Measurements from ENCODE around the gene IFT43.

The IFT43 gene

DNA sequence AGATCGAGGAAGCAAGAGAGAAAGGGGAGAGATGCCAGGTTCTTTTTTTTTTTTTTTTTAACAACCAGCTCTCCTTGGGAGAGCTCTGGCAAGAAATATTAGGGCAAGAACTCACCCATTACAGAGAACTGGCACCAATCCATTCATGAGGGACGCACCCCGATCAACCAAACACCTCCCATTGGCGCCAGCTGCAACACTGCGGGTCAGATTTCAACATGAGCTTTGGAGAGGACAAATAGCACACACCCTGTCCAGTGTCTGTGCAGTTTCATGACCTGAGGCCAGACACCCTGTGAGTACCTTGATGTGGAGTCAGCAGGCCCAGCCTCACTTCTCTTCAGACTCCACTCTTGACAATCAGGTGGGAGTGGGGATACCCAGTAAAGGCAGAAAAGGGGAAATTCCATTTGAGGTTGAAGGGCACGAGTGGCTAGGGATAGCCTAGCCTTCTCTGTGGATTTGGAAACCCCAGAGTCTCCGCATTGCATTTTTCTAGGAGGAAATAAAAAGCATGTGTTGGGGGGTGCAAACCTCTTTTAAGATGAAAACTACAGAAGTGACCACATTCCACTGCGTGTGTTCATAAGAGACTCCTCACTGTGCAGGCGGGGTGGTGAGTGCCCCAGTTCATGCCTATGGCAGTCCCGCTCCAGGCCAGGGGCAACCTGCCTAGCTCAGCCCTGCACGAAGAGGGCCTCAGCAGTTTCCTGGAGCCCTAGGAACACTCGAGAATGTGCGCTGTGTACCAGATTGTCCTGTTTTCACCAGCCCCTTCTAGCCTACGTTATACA lies 123.7 kb downstream of the IFT43 start:
- DNase-seq = no peak

DNA sequence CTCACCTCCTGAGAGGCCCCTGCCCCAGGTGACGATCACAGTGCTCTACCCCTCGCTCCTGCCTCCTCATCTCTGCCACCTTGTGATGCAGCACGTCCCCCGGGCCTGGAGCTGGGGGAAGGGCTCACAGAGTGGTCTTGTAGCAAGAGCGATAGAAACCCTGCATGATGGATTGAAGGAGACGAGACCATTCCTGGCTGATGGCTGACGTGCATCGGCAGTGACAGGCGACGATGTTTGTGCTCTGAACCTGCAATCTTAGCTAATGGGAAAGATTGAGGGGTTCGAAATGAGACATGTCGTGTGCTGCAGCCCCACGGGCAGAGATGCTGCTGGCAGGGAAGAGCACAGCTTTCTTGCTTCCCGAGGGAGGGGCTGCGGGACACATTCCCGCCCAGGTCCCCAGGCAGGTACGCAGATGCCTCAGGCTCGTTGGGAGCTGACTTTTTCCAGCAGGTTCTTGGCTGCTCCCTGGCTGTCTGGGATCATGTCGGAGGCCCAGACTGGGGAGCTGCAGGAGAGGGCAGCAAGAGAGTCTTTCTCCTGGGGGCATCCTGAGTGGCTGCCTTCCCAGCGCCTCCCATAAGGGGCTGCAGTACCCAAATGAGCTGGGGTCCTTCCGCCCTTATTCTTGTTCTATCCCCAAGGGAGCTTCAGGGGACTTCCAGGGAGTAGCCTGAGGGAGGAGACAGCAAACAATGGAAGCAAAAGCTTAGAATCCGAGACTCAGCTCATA lies 127.5 kb downstream of the IFT43 start:
- DNase-seq = no peak

DNA sequence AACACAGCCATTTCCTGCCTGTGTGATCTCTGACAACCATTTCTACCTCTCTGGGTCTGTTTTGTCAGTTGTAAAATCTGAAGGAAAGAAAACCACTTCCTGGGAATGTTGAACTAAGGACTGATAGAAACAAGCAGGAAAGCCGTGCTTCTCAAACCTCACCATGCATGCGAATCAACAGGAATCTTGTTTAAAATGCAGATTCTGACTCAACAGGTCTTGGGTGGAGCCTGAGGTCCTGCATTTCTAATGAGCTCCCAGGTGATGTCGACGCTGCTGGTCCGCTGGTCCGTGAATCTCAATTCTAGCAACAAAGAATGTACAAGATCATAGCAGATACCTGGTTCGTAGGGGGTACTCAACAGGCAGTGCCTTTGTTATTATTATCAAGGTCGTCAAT lies 128.1 kb downstream of the IFT43 start:
- DNase-seq = no peak

DNA sequence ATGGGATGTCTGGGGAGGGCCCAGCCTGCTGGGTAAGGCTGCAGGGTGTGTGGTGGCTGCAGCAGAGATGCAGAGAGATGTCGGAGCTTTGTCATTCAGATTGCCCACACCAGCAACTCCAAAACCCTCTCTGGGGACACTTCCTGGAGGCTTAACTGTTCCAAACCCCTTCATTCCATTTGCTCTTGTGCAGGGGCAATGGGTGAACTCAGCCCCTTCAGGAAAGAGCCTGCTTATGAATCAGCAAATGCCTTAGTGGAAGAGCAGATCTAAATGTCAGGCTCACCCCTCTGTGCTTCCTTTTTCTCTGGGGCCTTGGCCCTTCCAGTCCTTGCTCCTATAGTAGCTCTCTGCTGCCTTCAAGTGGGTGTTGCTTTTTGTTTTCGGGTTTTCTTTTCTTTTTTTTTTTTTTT lies 129.5 kb downstream of the IFT43 start:
- no peak for DNase-seq

DNA sequence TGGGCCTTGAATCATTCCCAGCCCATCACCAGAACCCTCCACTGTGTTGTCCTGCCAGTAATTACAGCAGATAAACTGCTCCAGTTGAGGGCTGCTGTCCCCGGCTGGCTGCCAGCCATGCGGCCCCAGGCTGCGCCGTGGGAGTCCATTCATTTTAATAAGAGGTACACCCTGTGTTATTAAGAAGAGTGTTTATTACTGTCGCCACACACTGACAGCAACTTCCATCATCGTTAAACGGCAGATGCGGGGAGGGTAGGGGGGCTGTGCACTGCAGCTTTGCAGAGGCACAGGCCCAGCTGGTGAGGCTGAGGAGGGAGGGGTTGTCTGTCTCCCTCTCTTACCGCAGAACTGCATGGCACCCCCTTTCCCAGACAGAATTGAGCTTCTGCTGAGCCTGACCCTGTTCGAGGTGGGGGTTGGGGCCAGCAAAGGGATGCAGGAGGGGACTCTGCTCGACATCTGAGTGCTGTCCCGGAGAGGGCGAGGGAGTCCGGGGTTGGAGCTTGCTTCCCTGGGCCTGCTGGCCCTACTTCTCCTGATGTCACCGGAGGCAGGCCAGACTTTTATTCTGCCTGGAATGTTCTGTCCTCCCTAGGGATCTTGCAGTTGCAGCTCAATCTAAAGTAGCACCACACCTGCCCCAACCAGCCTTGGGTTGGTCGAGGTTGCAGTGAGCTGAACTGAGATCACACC lies 132.4 kb downstream of the IFT43 start:
- no peak for DNase-seq

DNA sequence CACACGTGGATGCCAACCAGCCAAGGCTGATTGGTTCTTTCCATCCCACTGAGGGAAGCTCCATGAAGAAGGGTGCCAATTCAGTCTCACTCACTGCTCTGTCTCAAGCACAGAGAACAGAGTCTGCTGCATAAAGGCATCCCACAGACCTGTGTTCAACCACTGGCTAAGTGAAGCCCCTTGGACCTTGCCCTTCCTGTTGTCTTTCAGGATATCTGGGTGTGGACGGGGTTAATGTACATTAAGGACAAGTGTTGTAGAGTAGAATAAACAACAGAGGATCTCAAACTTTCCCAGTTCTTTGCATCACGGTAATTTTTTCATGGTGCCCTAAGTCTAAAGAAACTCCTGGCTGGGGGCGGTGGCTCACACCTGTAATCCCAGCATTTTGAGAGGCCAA lies 133.0 kb downstream of the IFT43 start:
- DNase-seq = no peak

DNA sequence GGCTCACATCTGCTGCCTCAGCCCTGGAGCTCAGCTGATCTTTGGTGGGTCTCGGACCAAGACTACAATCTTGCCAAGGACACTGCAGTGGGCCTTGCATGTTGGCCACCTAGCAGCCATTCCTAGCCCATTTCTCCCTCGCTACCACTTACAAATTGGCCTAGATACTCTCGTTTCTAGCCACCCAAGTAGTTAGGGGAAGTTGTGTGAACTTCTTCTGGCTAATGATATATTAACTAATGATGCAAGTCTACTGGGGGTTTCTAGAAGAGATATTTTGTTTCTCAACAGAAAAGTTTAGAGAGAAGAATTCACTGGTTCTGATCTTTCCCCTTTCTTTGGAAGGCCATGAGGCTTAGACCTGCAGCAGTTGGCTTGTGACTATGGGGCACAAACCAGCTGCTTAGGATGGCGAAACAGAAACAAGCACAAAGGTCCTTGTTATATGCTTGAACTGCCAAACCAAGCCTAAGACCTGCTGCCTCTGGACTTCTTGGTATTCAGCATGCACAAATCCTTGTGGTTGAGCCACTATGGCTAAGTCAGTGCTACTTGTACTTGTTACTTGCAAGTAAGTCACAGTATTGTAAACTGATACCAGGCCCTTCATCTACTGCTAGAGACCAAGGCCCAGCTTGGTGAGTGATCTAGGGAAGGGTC lies 135.7 kb downstream of the IFT43 start:
- DNase-seq = no peak

DNA sequence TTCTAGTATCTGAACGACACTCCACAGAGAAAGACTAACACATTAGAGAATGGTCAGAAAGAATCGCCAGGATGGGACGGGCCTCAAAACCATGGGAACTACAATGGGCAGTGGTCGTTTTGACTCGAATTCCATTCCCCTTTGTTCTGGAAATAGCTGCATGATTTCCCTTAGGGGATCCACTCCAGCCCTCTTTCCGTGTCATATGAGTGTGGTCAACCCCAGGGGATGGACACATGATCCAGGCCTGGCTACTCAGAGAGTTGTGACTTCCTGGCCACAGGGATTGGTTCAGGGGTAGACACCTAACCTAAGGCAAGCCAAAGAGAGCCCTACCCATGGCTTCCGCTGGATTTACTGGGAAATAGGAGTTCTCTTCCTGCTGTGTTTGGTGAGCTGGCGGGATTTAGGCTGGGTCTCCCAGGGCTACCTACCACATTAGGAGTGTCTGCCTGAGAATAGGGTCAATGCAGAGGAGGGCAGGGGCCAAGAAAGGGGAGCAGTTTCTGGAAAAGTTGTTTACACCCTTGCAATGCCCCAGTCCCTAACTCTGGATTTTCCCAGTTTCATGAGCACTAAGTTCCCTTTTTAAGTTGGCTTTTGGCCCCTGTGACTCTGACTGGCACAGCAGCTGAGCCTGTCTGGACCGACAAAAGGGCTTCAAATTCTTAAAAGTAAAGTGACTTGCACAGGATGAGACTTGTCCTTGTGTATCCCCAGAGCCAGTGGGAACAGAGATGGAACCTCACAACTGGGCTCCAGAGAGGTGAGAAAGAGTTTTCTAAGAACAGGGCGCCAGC lies 138.1 kb downstream of the IFT43 start:
- no peak for DNase-seq

DNA sequence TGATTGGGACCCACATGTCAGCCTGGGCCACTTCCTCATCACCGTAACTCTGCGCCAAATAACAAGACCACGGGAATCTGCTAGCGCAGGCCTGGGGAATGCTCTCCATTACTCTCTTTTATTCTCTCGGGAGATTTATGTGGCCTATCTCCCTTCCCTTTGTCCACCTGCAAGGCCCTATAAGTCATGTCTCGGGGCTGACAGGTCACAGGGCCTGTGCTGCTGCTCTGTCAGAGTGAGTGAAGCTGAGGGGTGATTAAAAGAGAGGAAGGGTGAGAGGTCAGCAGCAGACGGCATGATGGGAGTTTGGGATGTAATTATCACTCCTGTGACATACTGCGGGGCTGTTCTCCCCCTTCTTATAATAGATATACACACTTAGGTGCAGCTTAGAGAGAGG lies 139.9 kb downstream of the IFT43 start:
- DNase-seq = no peak

DNA sequence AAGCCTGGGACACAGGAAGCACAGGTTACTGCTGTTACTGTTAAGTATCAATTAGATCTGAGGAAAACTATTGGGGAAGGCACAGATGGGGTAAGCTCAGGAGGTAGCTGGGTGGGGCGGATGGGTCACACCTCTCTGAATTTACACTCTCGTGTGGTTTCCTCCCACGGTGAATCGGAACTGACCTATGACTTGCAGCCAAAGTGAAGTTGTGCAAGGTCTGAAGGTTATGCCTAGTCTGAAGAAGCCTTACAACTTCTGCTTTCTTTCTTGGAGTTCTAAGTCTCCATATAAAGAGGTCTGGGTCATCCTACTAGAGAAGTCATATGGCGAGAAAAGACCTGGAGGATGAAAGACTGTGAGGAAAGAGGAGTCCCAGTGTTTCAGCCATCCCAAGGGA lies 140.5 kb downstream of the IFT43 start:
- no peak for DNase-seq

DNA sequence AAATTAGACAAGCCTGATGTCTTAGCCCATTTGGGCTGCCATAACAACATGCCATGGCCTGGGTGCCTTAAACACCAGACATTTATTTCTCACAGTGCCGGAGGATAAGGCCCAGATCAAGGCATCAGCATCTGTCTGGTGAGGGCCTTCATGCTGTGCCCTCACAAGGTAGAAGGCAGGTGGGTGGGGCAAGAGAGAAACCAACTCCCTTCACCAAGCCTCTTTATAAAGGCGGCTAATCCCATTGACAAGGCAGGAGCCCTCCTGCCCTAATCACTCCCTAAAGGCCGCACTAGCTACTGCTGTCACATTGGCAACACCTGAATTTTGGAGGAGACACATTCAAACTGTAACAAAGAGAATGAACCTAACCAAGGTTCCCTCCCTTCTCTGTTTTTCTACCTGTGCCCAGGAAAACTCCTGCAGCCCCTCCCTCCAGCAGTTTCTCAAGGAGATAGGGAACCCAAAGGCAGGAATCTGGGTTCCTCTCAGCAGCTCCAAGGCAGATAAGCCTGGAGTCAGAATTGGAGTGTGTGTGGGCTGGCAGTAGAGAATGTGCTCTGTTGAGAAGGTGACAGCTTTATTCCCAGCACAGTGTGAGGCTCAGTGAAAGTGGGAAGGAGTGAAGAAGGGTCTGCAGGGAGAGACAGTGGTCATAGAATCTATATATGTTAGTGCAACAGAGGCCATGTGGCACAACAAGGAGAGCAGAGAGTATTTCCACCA lies 144.5 kb downstream of the IFT43 start:
- no peak for DNase-seq

DNA sequence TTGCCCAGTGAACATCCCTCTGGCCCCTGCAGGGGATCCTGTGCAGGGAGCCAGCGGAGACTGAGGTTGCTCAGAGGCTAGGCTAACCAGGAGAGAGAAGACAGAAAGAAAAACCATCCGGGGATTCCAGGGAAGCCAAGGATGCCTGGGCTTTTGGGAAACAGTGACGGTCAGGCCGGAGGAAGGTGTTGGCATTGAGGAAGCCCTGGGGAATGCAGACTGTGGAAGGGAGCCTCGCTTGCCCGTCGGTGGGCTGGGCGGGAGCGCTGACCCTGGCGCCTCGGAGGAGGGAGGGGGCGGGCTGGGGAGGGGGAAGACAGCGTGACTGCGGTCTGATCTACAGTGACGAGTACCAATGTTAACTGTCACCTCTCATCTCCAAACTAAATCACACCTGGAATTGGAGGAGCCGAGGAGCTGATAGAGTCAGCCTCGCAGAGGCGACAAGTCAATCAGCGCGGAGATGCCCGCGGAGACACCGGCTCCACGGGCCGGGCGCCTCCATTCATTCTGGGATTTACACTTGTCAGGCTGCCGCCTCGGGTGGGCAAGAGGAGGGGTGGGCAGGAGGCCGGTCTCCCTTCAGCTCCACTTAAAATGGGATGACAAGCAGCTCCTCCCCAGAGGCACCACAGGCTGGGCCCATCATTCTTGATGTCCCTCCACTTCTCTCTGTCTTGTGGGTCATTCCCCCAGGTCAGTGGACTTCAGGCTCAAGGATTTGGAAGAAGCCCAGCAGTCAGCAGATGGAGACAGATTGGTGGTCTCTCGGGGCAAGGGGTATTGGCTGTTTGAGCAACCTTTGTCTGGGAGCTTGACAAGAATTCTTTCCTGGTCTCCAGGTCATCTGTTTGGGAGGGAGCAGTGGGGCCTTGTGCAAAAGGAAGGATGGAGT lies 145.8 kb downstream of the IFT43 start:
- no peak for DNase-seq

DNA sequence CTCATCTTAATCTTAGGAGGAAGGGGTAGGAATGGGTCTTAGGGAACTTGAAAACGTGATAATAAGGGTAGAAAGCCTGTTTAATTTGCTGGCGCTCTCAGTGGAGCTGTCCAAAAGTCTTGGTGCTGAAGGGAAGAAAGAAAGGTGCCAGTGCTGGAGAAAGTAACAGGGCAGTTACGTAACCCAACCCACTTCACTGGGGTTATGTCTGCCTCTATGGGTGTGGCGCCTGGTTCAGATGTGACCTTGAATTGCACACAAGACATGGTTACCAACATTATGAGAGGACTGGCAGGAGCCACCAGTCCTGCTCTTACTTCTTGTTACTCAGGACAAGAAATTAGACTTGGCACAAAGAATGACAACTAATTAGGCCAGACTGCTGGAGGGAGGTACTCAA lies 147.5 kb downstream of the IFT43 start:
- no peak for DNase-seq
